LNCAP (cell line): ENCODE results near the gene ERBB3.

ENCODE experiments used
- CTCF ChIP-seq: fragments of 450-650 bp; IDR thresholded peaks from 2 replicates; pipeline ENCODE4 v1.5.1; 2017; ENCODE audit warnings: mild to moderate bottlenecking

The ERBB3 gene

DNA sequence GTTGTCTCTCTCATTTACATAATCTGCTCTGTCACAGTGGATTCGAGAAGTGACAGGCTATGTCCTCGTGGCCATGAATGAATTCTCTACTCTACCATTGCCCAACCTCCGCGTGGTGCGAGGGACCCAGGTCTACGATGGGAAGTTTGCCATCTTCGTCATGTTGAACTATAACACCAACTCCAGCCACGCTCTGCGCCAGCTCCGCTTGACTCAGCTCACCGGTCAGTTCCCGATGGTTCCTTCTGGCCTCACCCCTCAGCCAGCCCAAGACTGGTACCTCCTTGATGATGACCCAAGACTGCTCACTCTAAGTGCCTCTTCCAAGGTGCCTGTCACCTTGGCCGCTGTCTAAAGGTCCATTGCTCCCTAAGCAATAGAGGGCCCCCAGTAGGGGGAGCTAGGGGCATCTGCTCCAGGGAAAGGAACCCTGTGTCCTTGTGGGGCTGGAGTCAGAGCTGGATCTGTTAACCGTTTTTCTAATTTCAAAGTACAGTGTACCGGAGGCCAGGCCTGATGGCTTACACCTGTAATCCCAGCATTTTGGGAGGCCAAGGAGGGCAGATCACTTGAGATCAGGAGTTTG lies 5.1 kb downstream of the ERBB3 start:
- peak; percentile 36; the same call in 1 of the 2 replicates for TF ChIP-seq CTCF

DNA sequence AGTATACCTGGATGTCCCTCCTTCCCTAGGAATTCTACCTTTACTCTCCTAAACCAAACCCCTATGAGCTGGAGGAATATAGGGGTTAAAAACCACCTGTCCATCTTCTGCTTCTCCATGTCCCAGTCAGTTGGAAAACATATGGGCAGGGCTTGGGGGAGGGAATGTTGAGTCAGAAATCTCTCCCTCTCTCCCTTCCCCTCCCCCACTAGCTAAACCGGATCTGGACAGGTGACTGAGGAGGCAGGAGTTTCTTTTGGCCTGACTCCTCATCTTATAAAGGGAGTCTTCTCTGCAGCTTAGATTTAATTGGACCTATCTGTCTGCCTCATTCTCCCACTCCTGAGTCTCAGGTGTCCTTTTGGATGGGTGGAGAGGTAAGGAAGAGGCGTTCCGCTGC lies 6.1 kb downstream of the ERBB3 start:
- no peak for TF ChIP-seq CTCF

DNA sequence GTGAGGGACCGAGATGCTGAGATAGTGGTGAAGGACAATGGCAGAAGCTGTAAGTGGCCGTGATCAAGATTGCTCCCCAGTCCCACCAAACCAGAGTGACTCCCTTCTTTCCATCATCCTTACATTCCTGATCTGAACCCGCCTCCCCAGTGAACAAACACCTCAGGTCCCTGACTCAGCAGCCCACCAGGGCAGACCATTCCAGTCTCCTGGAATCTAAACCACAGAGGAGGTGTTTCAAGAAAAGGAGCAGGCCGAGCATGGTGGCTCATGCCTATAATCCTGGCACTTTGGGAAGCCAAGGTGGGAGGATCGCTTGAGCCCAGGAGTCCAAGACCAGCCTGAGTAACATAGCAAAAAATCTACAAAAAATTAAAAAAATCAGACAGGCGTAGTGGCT lies 6.6 kb downstream of the ERBB3 start:
- no peak for TF ChIP-seq CTCF

- TF ChIP-seq CTCF = no peak
Observed at GRCh38 chr12:56087220-56087619, 7.3 kb downstream of the ERBB3 start.

DNA sequence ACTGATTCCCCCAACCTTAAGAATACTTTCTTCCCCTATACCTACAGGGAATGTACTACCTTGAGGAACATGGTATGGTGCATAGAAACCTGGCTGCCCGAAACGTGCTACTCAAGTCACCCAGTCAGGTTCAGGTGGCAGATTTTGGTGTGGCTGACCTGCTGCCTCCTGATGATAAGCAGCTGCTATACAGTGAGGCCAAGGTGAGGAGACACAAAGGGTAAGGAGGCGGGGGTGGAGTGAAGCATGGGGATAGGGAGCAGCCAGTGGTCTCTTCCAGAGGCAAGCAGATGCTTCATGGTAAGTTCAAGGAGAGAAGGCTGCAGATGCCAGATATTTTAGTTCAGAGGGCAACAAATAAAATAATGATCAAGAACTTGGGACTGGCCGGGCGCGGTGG lies 17.8 kb downstream of the ERBB3 start:
- TF ChIP-seq CTCF = no peak

DNA sequence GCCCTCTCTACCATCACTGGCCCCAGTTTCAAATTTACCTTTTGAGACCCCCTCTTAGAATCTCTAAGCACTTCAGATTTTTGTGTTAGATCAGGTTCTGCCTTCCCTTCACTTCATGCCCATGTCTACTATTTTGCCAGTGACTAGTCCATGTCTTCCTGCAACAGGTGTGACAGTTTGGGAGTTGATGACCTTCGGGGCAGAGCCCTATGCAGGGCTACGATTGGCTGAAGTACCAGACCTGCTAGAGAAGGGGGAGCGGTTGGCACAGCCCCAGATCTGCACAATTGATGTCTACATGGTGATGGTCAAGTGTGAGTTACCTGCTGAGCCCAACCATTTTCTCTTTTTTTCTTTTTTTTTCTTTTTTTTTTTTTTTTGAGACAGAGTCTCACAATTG lies 18.6 kb downstream of the ERBB3 start:
- no peak for TF ChIP-seq CTCF

GRCh38 chr12:56099787-56100186 lies 19.8 kb downstream of the ERBB3 start:
- TF ChIP-seq CTCF = no peak

DNA sequence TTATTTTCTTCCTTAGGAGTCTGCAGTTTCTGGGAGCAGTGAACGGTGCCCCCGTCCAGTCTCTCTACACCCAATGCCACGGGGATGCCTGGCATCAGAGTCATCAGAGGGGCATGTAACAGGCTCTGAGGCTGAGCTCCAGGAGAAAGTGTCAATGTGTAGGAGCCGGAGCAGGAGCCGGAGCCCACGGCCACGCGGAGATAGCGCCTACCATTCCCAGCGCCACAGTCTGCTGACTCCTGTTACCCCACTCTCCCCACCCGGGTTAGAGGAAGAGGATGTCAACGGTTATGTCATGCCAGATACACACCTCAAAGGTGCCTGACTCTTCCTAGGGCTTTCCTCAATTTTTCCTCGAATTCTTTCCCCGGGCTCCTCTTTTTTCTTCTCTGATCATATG lies 21.1 kb downstream of the ERBB3 start:
- no peak for TF ChIP-seq CTCF
